Transverse colon (tissue), 4 donors: Measurements from ENCODE around the gene TSPAN13.

Source experiments
- CTCF ChIP-seq, 5 experiments: fragments of 200-600 bp in 3 of 5; fragments of 450-650 bp in 2 of 5; sonication (generic) in 3 of 5; IDR thresholded peaks; 1 replicate in 2 of 5; 2 replicates in 3 of 5; pipeline ENCODE4 v1.5.1; 2016 to 2017; ENCODE audit warnings: antibody characterized with exemption in 5 of 5, inconsistent platforms in 3 of 5, mild to moderate bottlenecking in 2 of 5, moderate library complexity in 1 of 5
- EP300 ChIP-seq: sonication (generic); formaldehyde crosslinking; IDR thresholded peaks from one replicate; pipeline ENCODE4 v1.6.1; 2017; ENCODE audit warnings: antibody characterized with exemption, low read depth
- POLR2A ChIP-seq: fragments of 450-650 bp; IDR thresholded peaks from one replicate; pipeline ENCODE4 v1.6.1; 2016; ENCODE audit warnings: antibody characterized with exemption, mild to moderate bottlenecking, moderate library complexity
- POLR2AphosphoS5 ChIP-seq, 3 donors: sonication (generic); formaldehyde crosslinking; IDR thresholded peaks; one replicate each; pipeline ENCODE4 v1.6.1; 2016; ENCODE audit warnings: antibody characterized with exemption in 3 of 3

- TF ChIP-seq CTCF (IDR thresholded peaks at IDR 0.05) = no peak
- TF ChIP-seq POLR2A = no peak
- TF ChIP-seq EP300 = no peak
- no peak for TF ChIP-seq POLR2AphosphoS5 (IDR thresholded peaks at IDR 0.05)
These were observed 10.3 kb upstream of the TSPAN13 start for GRCh38 chr7:16743236-16743635.
